Nephron (organoid): ENCODE measurements around the gene RAB4A.
"Not testable (repeated sequence)": the region's sequence is repeated elsewhere in the genome, so short reads cannot be mapped to it uniquely, and the experiment has no call there.

ENCODE experiments used
- H3K27ac Mint-ChIP-seq, 3 experiments: 2 replicates each; pipeline ENCODE4 v1.8.0; 2020; ENCODE audit warnings: mixed read lengths in 3 of 3, mild to moderate bottlenecking in 2 of 3, moderate library complexity in 1 of 3
- H3K27me3 Mint-ChIP-seq: 2 replicates; pipeline ENCODE4 v1.8.0; 2021; ENCODE audit warnings: low read depth, mild to moderate bottlenecking, moderate library complexity, mixed read lengths
- H3K36me3 Mint-ChIP-seq: 2 replicates; pipeline ENCODE4 v1.8.0; 2020; ENCODE audit warnings: low read depth, mixed read lengths
- H3K4me1 Mint-ChIP-seq: 2 replicates; pipeline ENCODE4 v1.8.0; 2020; ENCODE audit warnings: mixed read lengths
- H3K4me3 Mint-ChIP-seq, 3 experiments: 2 replicates each; pipeline ENCODE4 v1.8.0; 2020; ENCODE audit warnings: mild to moderate bottlenecking in 3 of 3, mixed read lengths in 3 of 3, moderate library complexity in 2 of 3
- H3K9me3 Mint-ChIP-seq: 2 replicates; pipeline ENCODE4 v1.8.0; 2020; ENCODE audit warnings: mixed read lengths
- CTCF ChIP-seq, 3 experiments: fragments of 200-600 bp; sonication (generic); IDR thresholded peaks; one replicate each; pipeline ENCODE4 v1.5.0; 2021; ENCODE audit warnings: antibody characterized with exemption in 3 of 3; ENCODE audit not compliant: unreplicated experiment in 3 of 3

Gene RAB4A

GRCh38 chr1:229288516-229288915, 17.6 kb downstream of the RAB4A start:
- no peak for TF ChIP-seq CTCF (IDR thresholded peaks at IDR 0.05; ENCODE audit: unreplicated experiment in 3 of 3)
- no peak overlapping the region for H3K27ac Mint-ChIP-seq
- no peak overlapping the region for H3K4me3 Mint-ChIP-seq
- peaks cover 9% of the 10 kb centered on the region for H3K4me1 Mint-ChIP-seq
- peaks cover 25% of the 10 kb centered on the region for H3K36me3 Mint-ChIP-seq
- H3K9me3 Mint-ChIP-seq, result no peaks in the 10 kb centered on the region
- no peaks in the 10 kb centered on the region for H3K27me3 Mint-ChIP-seq

GRCh38 chr1:229291686-229292085, 20.8 kb downstream of the RAB4A start:
- peaks cover 36% of the 10 kb centered on the region for H3K36me3 Mint-ChIP-seq
- not testable (repeated sequence) for H3K4me1 Mint-ChIP-seq, H3K27me3 Mint-ChIP-seq, H3K9me3 Mint-ChIP-seq, H3K27ac Mint-ChIP-seq, H3K4me3 Mint-ChIP-seq

GRCh38 chr1:229293528-229294204, 22.8 kb downstream of the RAB4A start:
- Mint-ChIP-seq H3K27ac (no peak overlapping the region), H3K27me3 (no peaks in the 10 kb centered on the region), H3K4me3 (no peak overlapping the region), H3K36me3 (peaks cover 41% of the 10 kb centered on the region), H3K4me1 (peaks cover 5% of the 10 kb centered on the region), H3K9me3 (no peaks in the 10 kb centered on the region)
- TF ChIP-seq CTCF (IDR thresholded peaks at IDR 0.05; ENCODE audit: unreplicated experiment in 3 of 3), result no peak

- Mint-ChIP-seq H3K27me3 (no peaks in the 10 kb centered on the region), H3K9me3 (no peaks in the 10 kb centered on the region), H3K36me3 (peaks cover 51% of the 10 kb centered on the region), H3K4me1 (peaks cover 5% of the 10 kb centered on the region), H3K27ac (no peak overlapping the region), H3K4me3 (no peak overlapping the region)
- TF ChIP-seq CTCF (IDR thresholded peaks at IDR 0.05; ENCODE audit: unreplicated experiment in 3 of 3), result no peak
These were observed 24.8 kb downstream of the RAB4A start for GRCh38 chr1:229295745-229296144.

GRCh38 chr1:229296541-229296941, 25.6 kb downstream of the RAB4A start:
- Mint-ChIP-seq H3K36me3 (peaks cover 47% of the 10 kb centered on the region), H3K9me3 (no peaks in the 10 kb centered on the region)

GRCh38 chr1:229297746-229298145, 26.8 kb downstream of the RAB4A start:
- Mint-ChIP-seq H3K9me3 (no peaks in the 10 kb centered on the region), H3K27me3 (no peaks in the 10 kb centered on the region), H3K27ac (no peak overlapping the region), H3K36me3 (peaks cover 44% of the 10 kb centered on the region), H3K4me3 (no peak overlapping the region), H3K4me1 (peaks cover 5% of the 10 kb centered on the region)
- no peak for TF ChIP-seq CTCF (IDR thresholded peaks at IDR 0.05; ENCODE audit: unreplicated experiment in 3 of 3)

More at GRCh38 chr1:229296541-229296941, 25.6 kb downstream of the RAB4A start:
- Mint-ChIP-seq H3K27ac (no peak overlapping the region), H3K4me1 (peaks cover 5% of the 10 kb centered on the region), H3K27me3 (no peaks in the 10 kb centered on the region), H3K4me3 (no peak overlapping the region)
- no peak for TF ChIP-seq CTCF (IDR thresholded peaks at IDR 0.05; ENCODE audit: unreplicated experiment in 3 of 3)
